Endothelial cell of umbilical vein (primary cell): ENCODE data around the gene PRKCZ. TPM values are rescaled to one million over a fixed set of nuclear protein-coding genes. Genes with fewer than 3 reads are reported as not detected.

ENCODE experiments used
- BruUV-seq: library from RNA; stranded (reverse); fragments of 400-500 nt; replicated peaks from 2 replicates; lab custom pipeline; 2021; lab: Mats Ljungman, UMichigan
- CTCF ChIA-PET: fragments of 300-600, 350-600 bp; sonication (Branson Sonifier 250); formaldehyde crosslinking; loops from one replicate; lab custom pipeline; 2021; ENCODE audit warnings: antibody characterized with exemption, inconsistent platforms; lab: Charles Lee
- POLR2A ChIA-PET: fragments of 300-600, 350-600 bp; sonication (Branson Sonifier 250); formaldehyde crosslinking; loops from one replicate; lab custom pipeline; 2021; ENCODE audit warnings: antibody characterized with exemption, inconsistent platforms; lab: Charles Lee
- DNase-seq: peaks from one replicate; pipeline ENCODE4 v3.0.0-alpha.2; 2011; ENCODE audit warnings: low read depth, low spot score
- FAIRE-seq: peaks from 2 replicates; lab custom pipeline; 2011; peaks lifted over from hg19 to GRCh38; lab: Jason Lieb, UNC
- H2AFZ ChIP-seq: 2 replicates; pipeline ENCODE4 v1.6.0; 2012; ENCODE audit warnings: low read depth, low read length, control low read depth, inconsistent platforms
- H3K27ac ChIP-seq: 2 replicates; pipeline ENCODE4 v1.5.1; 2011; ENCODE audit warnings: low read depth, mild to moderate bottlenecking, control low read depth, low read length, moderate library complexity; ENCODE audit not compliant: insufficient read depth
- H3K27me3 ChIP-seq, 2 experiments: 2 replicates each; pipeline versions ENCODE4 v1.6.0 to v1.6.1; 2011; ENCODE audit warnings: low read length in 2 of 2, mixed read lengths in 1 of 2; ENCODE audit not compliant: control insufficient read depth in 2 of 2, insufficient read depth in 2 of 2
- H3K36me3 ChIP-seq, 2 experiments: 2 replicates in 1 of 2; 3 replicates in 1 of 2; pipeline ENCODE4 v1.5.1; 2011; ENCODE audit warnings: low read length in 2 of 2, mild to moderate bottlenecking in 1 of 2, moderate library complexity in 1 of 2; ENCODE audit not compliant: control insufficient read depth in 2 of 2, insufficient read depth in 2 of 2; ENCODE audit errors: extremely low read depth in 1 of 2
- H3K4me1 ChIP-seq: 3 replicates; pipeline ENCODE4 v1.5.1; 2011; ENCODE audit warnings: mild to moderate bottlenecking, low read length; ENCODE audit not compliant: control insufficient read depth, insufficient read depth; ENCODE audit errors: extremely low read depth
- H3K4me2 ChIP-seq: 2 replicates; pipeline ENCODE4 v1.6.1; 2011; ENCODE audit warnings: low read length, control low read depth, mixed read lengths; ENCODE audit not compliant: insufficient read depth
- H3K4me3 ChIP-seq, 3 experiments: fragments of 200-600 bp in 1 of 3; sonication (generic), shearing (Covaris generic) in 1 of 3; replicated peaks in 1 of 3; 2 replicates each; pipeline ENCODE4 v1.5.1; 2011 to 2016; ENCODE audit warnings: control low read depth in 3 of 3, low read length in 3 of 3, mild to moderate bottlenecking in 2 of 3, inconsistent platforms in 1 of 3, low read depth in 1 of 3, moderate library complexity in 1 of 3; ENCODE audit not compliant: insufficient read depth in 1 of 3
- H3K79me2 ChIP-seq: 2 replicates; pipeline ENCODE4 v1.6.0; 2012; ENCODE audit warnings: low read length, inconsistent platforms; ENCODE audit not compliant: control insufficient read depth, insufficient read depth
- H3K9ac ChIP-seq: replicated peaks from 2 replicates; pipeline ENCODE3; 2011; ENCODE audit warnings: low read length, control low read depth; ENCODE audit not compliant: insufficient read depth; ENCODE audit errors: extremely low read depth
- H3K9me1 ChIP-seq: replicated peaks from 3 replicates; pipeline ENCODE4 v1.6.0; 2011; ENCODE audit warnings: mild to moderate bottlenecking, low read length; ENCODE audit not compliant: control insufficient read depth, insufficient read depth; ENCODE audit errors: extremely low read depth
- H3K9me3 ChIP-seq: replicated peaks from 2 replicates; pipeline ENCODE4 v1.5.1; 2012; ENCODE audit warnings: low read length, inconsistent platforms; ENCODE audit not compliant: control insufficient read depth, insufficient read depth
- H4K20me1 ChIP-seq: replicated peaks from 2 replicates; pipeline ENCODE3; 2011; ENCODE audit warnings: mild to moderate bottlenecking, low read length; ENCODE audit not compliant: control insufficient read depth, insufficient read depth; ENCODE audit errors: extremely low read depth
- CTCF ChIP-seq, 2 donors: IDR thresholded peaks; 1 replicate in 1 of 2; 2 replicates in 1 of 2; pipeline ENCODE4 v1.5.1; 2011; ENCODE audit warnings: low read length in 2 of 2, mild to moderate bottlenecking in 2 of 2, moderate library complexity in 2 of 2, control low read depth in 1 of 2, inconsistent platforms in 1 of 2, low read depth in 1 of 2; ENCODE audit not compliant: insufficient read depth in 1 of 2; ENCODE audit errors: extremely low read depth in 1 of 2
- EZH2 ChIP-seq: IDR thresholded peaks from 2 replicates; pipeline ENCODE4 v1.6.1; 2012; ENCODE audit warnings: borderline replicate concordance, low read depth, mild to moderate bottlenecking, moderate library complexity, low read length, inconsistent platforms; ENCODE audit not compliant: severe bottlenecking
- FOS ChIP-seq: IDR thresholded peaks from 2 replicates; pipeline ENCODE4 v1.6.1; 2011; ENCODE audit warnings: mild to moderate bottlenecking, low read length, moderate library complexity, borderline replicate concordance; ENCODE audit not compliant: insufficient read depth
- GATA2 ChIP-seq: IDR thresholded peaks from 2 replicates; pipeline ENCODE4 v1.7.0; 2011; ENCODE audit warnings: low read depth, mild to moderate bottlenecking, moderate library complexity, mixed read lengths, low read length; ENCODE audit not compliant: insufficient read length, insufficient read depth
- JUN ChIP-seq: IDR thresholded peaks from 2 replicates; pipeline ENCODE4 v1.6.1; 2011; ENCODE audit warnings: borderline replicate concordance, low read depth; ENCODE audit not compliant: insufficient read length, insufficient read depth
- MAX ChIP-seq: IDR thresholded peaks from 2 replicates; pipeline ENCODE4 v1.6.1; 2011; ENCODE audit not compliant: insufficient read depth, insufficient read length
- MYC ChIP-seq: IDR thresholded peaks from one replicate; pipeline ENCODE4 v1.6.1; 2011; ENCODE audit warnings: mild to moderate bottlenecking, low read depth, low read length
- POLR2A ChIP-seq: IDR thresholded peaks from 2 replicates; pipeline ENCODE4 v1.6.1; 2012; ENCODE audit warnings: low read depth, mild to moderate bottlenecking, control low read depth, low read length
- POLR2AphosphoS5 ChIP-seq: IDR thresholded peaks from 2 replicates; pipeline ENCODE4 v1.6.1; 2012; ENCODE audit warnings: low read depth, mild to moderate bottlenecking, control low read depth, low read length, moderate library complexity; ENCODE audit not compliant: insufficient read depth
- dilution Hi-C: fragments of 300-500 bp; cut with MboI; formaldehyde crosslinking; loops from one replicate; pipeline ENCODE4 v1.15.0; 2019; ENCODE audit warnings: low sequenced_read_pairs; ENCODE audit not compliant: extremely low pct_ligation_motif_present
- intact Hi-C: fragments of 100-400 bp; cut with micrococcal nuclease; formaldehyde crosslinking; loops from one replicate; pipeline ENCODE4 v1.10.0; 2022
- polyA plus RNA-seq, 4 experiments: library from polyadenylated mRNA; depleted of rRNA in 3 of 4; stranded (reverse) in 3 of 4; unstranded in 1 of 4; fragments of >200 nt; gene quantifications; 2 replicates each; pipeline versions ENCODE4 v1.2.1 to v1.2.3, GENCODE V29; 2011 to 2012; ENCODE audit warnings: missing spikeins in 1 of 4
- total RNA-seq: library from RNA; stranded (reverse); gene quantifications from 2 replicates; pipeline ENCODE4 v1.2.3, GENCODE V29; 2021

Gene PRKCZ
- total and polyA plus RNA-seq, 2 donors (not counting 3 experiments of a cell fraction or from before 2014, with no cell fraction given) = 0.22 to 1.7 TPM

DNA sequence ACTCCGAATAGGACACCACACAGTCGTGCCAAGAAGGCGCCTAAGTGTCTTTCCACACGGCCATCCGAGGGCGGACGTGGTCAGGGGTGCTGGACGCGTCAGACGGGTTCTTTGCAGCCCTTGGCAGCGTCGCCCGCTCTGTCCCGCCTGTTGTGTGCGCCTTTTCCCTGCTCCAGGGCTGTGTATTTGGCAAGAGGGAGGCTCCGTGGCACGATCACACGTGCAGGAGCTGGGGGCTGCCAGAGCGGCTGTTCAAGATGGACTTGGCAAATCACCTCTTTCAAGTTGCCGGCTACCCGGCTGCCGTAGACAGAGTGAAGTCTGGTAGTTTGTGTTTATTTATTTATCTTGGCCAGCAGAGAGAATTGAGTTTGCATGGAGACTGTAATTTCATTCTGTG is 31.9 kb downstream of the PRKCZ start:
- intact Hi-C loops = no loop called here
- Histone ChIP-seq H3K27ac (no peak overlapping the region), H3K79me2 (no peaks in the 10 kb centered on the region), H3K9me1 (no peaks in the 10 kb centered on the region), H3K4me2 (no peak overlapping the region), H3K9ac (no peak overlapping the region), H3K27me3 (no peaks in the 10 kb centered on the region), H3K36me3 (no peaks in the 10 kb centered on the region), H3K4me1 (no peaks in the 10 kb centered on the region), H3K9me3 (no peaks in the 10 kb centered on the region), H4K20me1 (no peaks in the 10 kb centered on the region), H2AFZ (no peak overlapping the region), H3K4me3 (no peak overlapping the region)
- CTCF ChIA-PET = no interaction called here
- no TSS peak for BruUV-seq
- POLR2A ChIA-PET = no interaction called here
- FAIRE-seq (no peak), DNase-seq (no peak)
- dilution Hi-C loops = no loop called here
- TF ChIP-seq MAX = no peak
- no peak for TF ChIP-seq EZH2
- no peak for TF ChIP-seq GATA2
- TF ChIP-seq MYC = no peak
- no peak for TF ChIP-seq JUN
- no peak for TF ChIP-seq FOS
- TF ChIP-seq CTCF (IDR thresholded peaks at IDR 0.05; ENCODE audit: extremely low read depth in 1 of 2, insufficient read depth in 1 of 2, low read depth in 1 of 2, low read length in 2 of 2) = no peak
- no peak for TF ChIP-seq POLR2AphosphoS5
- no peak for TF ChIP-seq POLR2A
